Transverse colon (tissue), 4 donors: ENCODE data around the gene DDX49. TPM values are rescaled to one million over a fixed set of nuclear protein-coding genes. Genes with fewer than 3 reads are reported as not detected.

Source experiments
- DNase-seq: peaks from one replicate; pipeline ENCODE4 v3.0.0-alpha.2; 2019
- H3K27ac ChIP-seq, 4 donors: fragments of 200-600 bp; sonication (generic); 2 replicates each; pipeline ENCODE4 v1.5.1; 2016 to 2018; ENCODE audit warnings: inconsistent platforms in 4 of 4
- H3K27me3 ChIP-seq: fragments of 200-600 bp; sonication (generic); 2 replicates; pipeline ENCODE4 v1.5.1; 2017; ENCODE audit warnings: inconsistent platforms
- H3K36me3 ChIP-seq, 4 donors: fragments of 200-600 bp; sonication (generic); 2 replicates each; pipeline ENCODE4 v1.5.1; 2017 to 2019; ENCODE audit warnings: inconsistent platforms in 4 of 4
- H3K4me1 ChIP-seq, 4 donors: fragments of 200-600 bp; sonication (generic); 2 replicates each; pipeline ENCODE4 v1.5.1; 2017 to 2020; ENCODE audit warnings: inconsistent platforms in 4 of 4
- H3K4me3 ChIP-seq, 4 donors: fragments of 200-600 bp; sonication (generic); 1 replicate in 1 of 4; 2 replicates in 3 of 4; pipeline versions ENCODE4 v1.5.1 to v1.6.1; 2017 to 2019; ENCODE audit warnings: inconsistent platforms in 4 of 4
- H3K9me3 ChIP-seq, 2 donors: fragments of 200-600 bp; sonication (generic); 2 replicates each; pipeline ENCODE4 v1.5.1; 2017 to 2019; ENCODE audit warnings: inconsistent platforms in 2 of 2
- EP300 ChIP-seq: sonication (generic); formaldehyde crosslinking; IDR thresholded peaks from one replicate; pipeline ENCODE4 v1.6.1; 2017; ENCODE audit warnings: antibody characterized with exemption, low read depth
- POLR2A ChIP-seq: fragments of 450-650 bp; IDR thresholded peaks from one replicate; pipeline ENCODE4 v1.6.1; 2016; ENCODE audit warnings: antibody characterized with exemption, mild to moderate bottlenecking, moderate library complexity
- POLR2AphosphoS5 ChIP-seq, 3 donors: sonication (generic); formaldehyde crosslinking; IDR thresholded peaks; one replicate each; pipeline ENCODE4 v1.6.1; 2016; ENCODE audit warnings: antibody characterized with exemption in 3 of 3
- WGBS, 2 donors: methylation state at CpG; one replicate each; pipeline ENCODE4 v1.1.5; 2018; ENCODE audit warnings: low coverage in 1 of 2; 5-methylcytosine and 5-hydroxymethylcytosine counted together
- in situ Hi-C, 4 donors: fragments of 200-750 bp; cut with MboI; loops; one replicate each; pipeline versions ENCODE4 v1.15.0 to v1.15.1; 2017; ENCODE audit warnings: low sequenced_read_pairs in 3 of 4, low pct_ligation_motif_present in 1 of 4, low pct_unique_long_range_greater_than_20kb in 1 of 4
- intact Hi-C: fragments of 100-400 bp; cut with DNase I; formaldehyde crosslinking; loops from one replicate; pipeline ENCODE4 v1.15.1; 2023; ENCODE audit warnings: low total_unique reads
- total RNA-seq, 4 donors: library from RNA; depleted of rRNA; stranded (reverse); fragments of >200 nt; gene quantifications; one replicate each; pipeline ENCODE4 v1.1.0, GENCODE V29; 2016
- TF ChIP-seq, protein P1 (sequence below), 5 experiments: fragments of 200-600 bp in 3 of 5; fragments of 450-650 bp in 2 of 5; sonication (generic) in 3 of 5; IDR thresholded peaks; 1 replicate in 2 of 5; 2 replicates in 3 of 5; pipeline ENCODE4 v1.5.1; 2016 to 2017; ENCODE audit warnings: antibody characterized with exemption in 5 of 5, inconsistent platforms in 3 of 5, mild to moderate bottlenecking in 2 of 5, moderate library complexity in 1 of 5

The DDX49 gene
- total RNA-seq, 4 donors from 2014 or later, result 42.1 to 90.8 (median 50.4) TPM

DNA sequence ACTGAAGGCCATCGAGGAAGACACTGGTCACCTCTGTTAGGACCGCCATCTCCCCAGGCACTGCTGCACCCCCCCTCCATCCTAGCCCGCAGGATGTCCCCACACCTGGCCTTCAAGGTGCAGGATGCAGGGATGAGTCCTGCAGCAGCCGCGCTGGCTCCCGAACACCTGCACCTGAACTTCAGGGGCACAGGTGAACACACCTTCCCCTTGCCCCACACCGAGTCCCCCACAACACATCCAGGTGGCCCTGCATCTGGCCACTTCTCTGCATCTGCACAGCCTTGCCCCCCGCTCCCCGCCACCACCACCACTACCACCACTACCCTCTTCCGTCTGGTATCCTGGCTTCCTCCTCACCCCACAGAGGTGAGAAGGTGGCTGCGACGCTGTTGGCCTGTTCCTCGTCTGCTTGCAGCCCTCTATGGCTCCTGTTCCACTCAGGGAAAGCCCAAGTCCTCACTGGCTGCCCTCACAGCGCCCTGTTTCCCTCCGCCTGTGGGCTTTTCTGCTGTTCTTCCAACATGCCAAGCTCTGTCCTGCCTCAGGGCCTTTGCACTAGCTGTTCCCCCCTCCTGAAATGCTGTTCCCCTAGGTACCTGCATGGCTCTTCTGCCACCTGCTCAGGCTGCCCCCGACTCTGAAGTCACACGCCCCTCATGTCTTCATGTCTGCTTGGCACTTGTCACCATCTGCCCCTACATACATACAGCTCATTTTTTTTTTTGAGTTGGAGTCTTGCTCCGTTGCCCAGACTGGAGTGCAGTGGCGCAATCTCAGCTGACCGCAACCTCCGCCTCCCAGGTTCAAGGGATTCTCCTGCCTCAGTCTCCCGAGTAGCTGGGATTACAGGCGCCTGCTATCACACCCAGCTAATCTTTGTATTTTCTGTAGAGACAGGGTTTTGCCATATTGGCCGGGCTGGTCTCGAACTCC is 22.2 kb upstream of the DDX49 start:
- DNase-seq, result no peak
- TF ChIP-seq POLR2AphosphoS5 (IDR thresholded peaks at IDR 0.05), result no peak
- TF ChIP-seq EP300, result no peak
- TF ChIP-seq POLR2A, result no peak
- TF ChIP-seq, protein P1, sequence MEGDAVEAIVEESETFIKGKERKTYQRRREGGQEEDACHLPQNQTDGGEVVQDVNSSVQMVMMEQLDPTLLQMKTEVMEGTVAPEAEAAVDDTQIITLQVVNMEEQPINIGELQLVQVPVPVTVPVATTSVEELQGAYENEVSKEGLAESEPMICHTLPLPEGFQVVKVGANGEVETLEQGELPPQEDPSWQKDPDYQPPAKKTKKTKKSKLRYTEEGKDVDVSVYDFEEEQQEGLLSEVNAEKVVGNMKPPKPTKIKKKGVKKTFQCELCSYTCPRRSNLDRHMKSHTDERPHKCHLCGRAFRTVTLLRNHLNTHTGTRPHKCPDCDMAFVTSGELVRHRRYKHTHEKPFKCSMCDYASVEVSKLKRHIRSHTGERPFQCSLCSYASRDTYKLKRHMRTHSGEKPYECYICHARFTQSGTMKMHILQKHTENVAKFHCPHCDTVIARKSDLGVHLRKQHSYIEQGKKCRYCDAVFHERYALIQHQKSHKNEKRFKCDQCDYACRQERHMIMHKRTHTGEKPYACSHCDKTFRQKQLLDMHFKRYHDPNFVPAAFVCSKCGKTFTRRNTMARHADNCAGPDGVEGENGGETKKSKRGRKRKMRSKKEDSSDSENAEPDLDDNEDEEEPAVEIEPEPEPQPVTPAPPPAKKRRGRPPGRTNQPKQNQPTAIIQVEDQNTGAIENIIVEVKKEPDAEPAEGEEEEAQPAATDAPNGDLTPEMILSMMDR (IDR thresholded peaks at IDR 0.05), result no peak
- Histone ChIP-seq H3K27me3 (peaks cover 49% of the 10 kb centered on the region), H3K9me3 (no peaks in the 10 kb centered on the region), H3K4me3 (no peak overlapping the region), H3K36me3 (peaks cover 0 to 12% (median 3%) of the 10 kb centered on the region in 4 donors), H3K4me1 (peaks cover 0 to 18% (median 9%) of the 10 kb centered on the region in 4 donors), H3K27ac (no peak overlapping the region)
- 86 to 100% methylated on average over 2 to 25 of the region's 25 CpGs for WGBS, 2 donors
- in situ Hi-C loops, result no loop called here
- intact Hi-C loops, result no loop called here

DNA sequence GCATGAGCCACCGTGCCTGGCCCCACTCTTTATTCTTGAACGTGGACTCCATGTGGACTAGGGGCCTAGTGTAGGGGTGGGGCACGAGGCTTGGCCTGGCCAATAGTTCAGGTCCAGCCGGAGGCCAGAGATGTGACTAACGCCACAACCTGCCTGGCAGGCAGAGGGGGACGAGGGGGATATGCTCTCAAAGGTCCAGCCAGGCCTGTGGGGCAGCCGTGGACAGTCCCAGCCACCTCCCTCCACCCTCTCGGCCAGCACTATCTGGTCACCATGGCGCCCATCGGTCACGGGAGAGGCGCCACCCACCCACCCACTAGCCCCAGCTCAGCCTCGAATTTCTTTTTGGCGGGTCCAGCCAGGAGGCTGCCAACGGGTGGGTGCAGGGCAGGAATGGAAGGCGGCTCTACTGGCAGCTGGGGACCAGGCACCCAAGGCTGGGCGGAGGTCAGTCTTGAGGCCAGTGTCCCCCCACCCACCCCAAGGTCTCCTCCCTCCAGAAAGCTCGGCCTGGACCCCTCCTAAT is 21.4 kb upstream of the DDX49 start:
- in situ Hi-C loops, result no loop called here
- Histone ChIP-seq H3K4me1 (peaks cover 0 to 18% (median 9%) of the 10 kb centered on the region in 4 donors), H3K4me3 (no peak overlapping the region), H3K9me3 (no peaks in the 10 kb centered on the region), H3K27ac (no peak overlapping the region), H3K27me3 (peaks cover 42% of the 10 kb centered on the region), H3K36me3 (peaks cover 0 to 12% (median 3%) of the 10 kb centered on the region in 4 donors)
- no peak for DNase-seq
- 60% methylated on average over 13 of the region's 18 CpGs; no CpG with 5 or more reads in 1 of the 2 donors for WGBS, 2 donors
- intact Hi-C loops, result no loop called here
- no peak for TF ChIP-seq EP300
- TF ChIP-seq POLR2AphosphoS5 (IDR thresholded peaks at IDR 0.05), result no peak
- TF ChIP-seq POLR2A, result no peak

DNA sequence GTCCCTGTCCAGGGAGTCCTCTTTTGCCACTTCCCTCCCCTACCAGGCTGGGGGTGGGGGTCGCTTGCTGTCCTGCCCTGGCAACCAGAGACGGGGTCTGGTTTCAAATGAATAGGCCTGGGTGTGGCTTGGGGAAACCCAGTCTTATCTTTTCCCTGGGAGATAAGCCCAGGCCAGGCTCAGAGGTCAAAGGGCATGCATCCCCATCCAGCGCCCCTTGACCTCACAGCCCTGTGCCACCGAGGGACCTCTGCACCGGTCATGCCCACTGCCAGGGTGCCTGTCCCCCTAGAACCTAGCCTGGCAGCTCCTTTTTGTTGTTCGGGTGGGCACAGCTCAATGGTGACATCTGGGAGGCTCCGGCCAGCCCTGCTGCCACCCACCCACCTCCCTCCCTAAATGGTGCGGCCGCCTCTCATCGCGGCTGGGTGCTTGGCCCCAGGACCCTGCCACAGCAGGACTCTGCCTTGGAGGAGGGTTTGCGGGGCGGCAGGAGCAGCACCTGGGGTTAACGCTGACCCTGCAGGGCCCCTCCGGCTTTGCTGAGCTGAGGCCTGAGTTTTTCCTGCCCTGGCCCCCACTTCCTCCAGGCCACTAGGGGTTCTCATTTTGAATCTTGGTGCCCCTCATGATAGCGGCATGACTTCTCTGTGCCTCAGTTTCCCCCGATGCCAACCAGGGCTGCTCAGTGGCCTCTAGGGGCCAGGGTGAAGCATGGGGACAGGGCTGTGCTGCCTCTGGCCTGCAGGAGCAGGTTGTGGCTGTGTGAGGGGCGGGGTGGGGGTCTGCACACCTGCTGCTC is 20.7 kb upstream of the DDX49 start:
- peaks cover 35% of the 10 kb centered on the region for H3K27me3 ChIP-seq
- H3K27ac ChIP-seq, result no peak overlapping the region
- H3K36me3 ChIP-seq, result peaks cover 0 to 12% (median 3%) of the 10 kb centered on the region in 4 donors
- in situ Hi-C loops (no loop called here), intact Hi-C loops (no loop called here)
- no peaks in the 10 kb centered on the region for H3K9me3 ChIP-seq
- WGBS, 2 donors, result 72 to 90% methylated on average over 7 to 16 of the region's 18 CpGs
- no peak overlapping the region for H3K4me3 ChIP-seq
- peaks cover 0 to 18% (median 9%) of the 10 kb centered on the region in 4 donors for H3K4me1 ChIP-seq
- no peak for TF ChIP-seq EP300
- TF ChIP-seq POLR2A, result no peak
- TF ChIP-seq, protein P1 (IDR thresholded peaks at IDR 0.05), result no peak
- no peak for TF ChIP-seq POLR2AphosphoS5 (IDR thresholded peaks at IDR 0.05)
- no peak for DNase-seq

DNA sequence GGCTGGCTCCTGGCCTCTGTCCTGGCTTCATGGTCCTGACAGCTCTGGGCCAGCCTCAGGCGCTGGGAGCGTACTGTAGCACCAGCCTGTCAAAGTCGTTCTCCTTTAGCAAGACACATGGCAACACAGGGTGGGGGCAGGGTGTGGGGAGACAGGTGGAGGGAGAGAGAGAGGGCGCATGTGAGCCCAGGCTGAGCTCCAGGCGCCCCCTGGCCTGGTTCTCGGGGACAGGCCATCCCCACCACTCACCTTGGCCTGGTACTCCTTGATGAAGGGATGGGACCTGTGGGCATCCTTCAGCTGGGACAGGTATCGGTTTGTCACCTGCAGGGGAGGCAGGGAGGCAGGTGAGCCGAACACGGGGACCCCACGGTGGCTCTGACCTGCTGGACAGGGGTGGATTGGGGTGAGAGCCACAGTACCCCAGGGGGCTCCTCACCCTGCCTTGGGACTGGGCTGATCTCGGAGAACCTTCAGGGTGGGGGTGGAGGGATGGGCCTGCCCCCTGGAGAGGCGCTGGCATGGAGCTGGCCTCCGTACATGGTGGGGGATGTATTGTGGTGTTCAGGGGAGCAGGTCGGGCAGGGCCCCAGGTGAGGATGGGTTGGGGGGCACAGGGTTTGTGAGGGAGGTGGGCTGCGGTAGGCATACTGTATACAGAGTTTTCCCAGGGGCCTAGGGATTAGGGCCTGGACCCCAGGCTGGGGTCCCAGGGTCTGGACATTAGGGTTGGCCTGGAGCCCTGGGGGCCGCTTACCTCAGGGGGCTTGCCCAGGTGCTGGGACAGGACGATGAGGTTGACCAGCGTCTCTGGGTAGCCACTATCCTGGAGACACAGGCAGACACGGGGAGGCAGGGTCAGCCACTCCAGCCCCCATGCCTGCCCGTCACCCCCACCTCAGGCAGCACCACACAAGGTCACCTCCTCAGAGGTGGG is 19.6 kb upstream of the DDX49 start:
- TF ChIP-seq POLR2A (no peak), EP300 (no peak), POLR2AphosphoS5 (IDR thresholded peaks at IDR 0.05) (no peak)
- TF ChIP-seq, protein P1 (IDR thresholded peaks at IDR 0.05), result no peak
- Histone ChIP-seq H3K9me3 (no peaks in the 10 kb centered on the region), H3K36me3 (peaks cover 0 to 21% (median 3%) of the 10 kb centered on the region in 4 donors), H3K4me1 (peaks cover 0 to 13% (median 8%) of the 10 kb centered on the region in 4 donors), H3K4me3 (no peak overlapping the region), H3K27me3 (peaks cover 24% of the 10 kb centered on the region), H3K27ac (no peak overlapping the region)
- intact Hi-C loops, result no loop called here
- DNase-seq, result no peak
- in situ Hi-C loops, result no loop called here
- 90 to 93% methylated on average over 6 to 20 of the region's 20 CpGs for WGBS, 2 donors
